Measurements from ENCODE around the gene MRPS2.
"Not testable (repeated sequence)": the region's sequence is repeated elsewhere in the genome, so short reads cannot be mapped to it uniquely, and the experiment has no call there.

Gene MRPS2

DNA sequence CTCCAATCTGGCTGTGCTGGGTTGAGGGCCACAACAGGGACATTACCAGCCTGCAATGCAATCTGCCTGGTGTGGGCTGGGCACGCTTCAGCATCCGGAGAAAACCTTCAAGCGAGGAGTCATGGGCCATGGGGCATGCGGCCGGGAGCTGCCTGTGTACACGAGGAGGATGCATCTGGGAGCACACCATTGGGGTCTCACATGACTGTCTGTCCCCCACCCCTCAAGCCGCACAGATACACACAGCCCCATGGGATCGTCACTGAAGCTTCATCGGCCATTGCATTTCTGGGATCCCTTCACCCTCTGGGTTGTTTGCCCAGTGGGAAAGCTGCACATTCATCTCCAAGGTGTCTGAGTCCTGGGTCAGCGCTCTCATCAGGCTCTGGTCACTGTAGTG lies 30.6 kb downstream of the MRPS2 start:
- DNase-seq (ENCODE audit: low spot score), result no peak

GRCh38 chr9:135533113-135533512 lies 32.6 kb downstream of the MRPS2 start:
- DNase-seq (ENCODE audit: low spot score), result no peak

GRCh38 chr9:135533674-135534073 lies 33.2 kb downstream of the MRPS2 start:
- DNase-seq (ENCODE audit: low spot score), result no peak

- DNase-seq (ENCODE audit: low spot score), result not testable (repeated sequence)
Observed at GRCh38 chr9:135534192-135534711, 33.8 kb downstream of the MRPS2 start.

- DNase-seq (ENCODE audit: low spot score), result not testable (repeated sequence)
Observed at GRCh38 chr9:135534826-135535225, 34.3 kb downstream of the MRPS2 start.

- not testable (repeated sequence) for DNase-seq (ENCODE audit: low spot score)
Observed at GRCh38 chr9:135535631-135536030, 35.1 kb downstream of the MRPS2 start.

- DNase-seq (ENCODE audit: low spot score), result no peak
Observed at GRCh38 chr9:135536216-135536615, 35.7 kb downstream of the MRPS2 start.

- DNase-seq (ENCODE audit: low spot score), result not testable (repeated sequence)
Observed at GRCh38 chr9:135543262-135543894, 42.9 kb downstream of the MRPS2 start.

GRCh38 chr9:135544981-135545635 lies 44.6 kb downstream of the MRPS2 start:
- no peak for DNase-seq (ENCODE audit: low spot score)

DNA sequence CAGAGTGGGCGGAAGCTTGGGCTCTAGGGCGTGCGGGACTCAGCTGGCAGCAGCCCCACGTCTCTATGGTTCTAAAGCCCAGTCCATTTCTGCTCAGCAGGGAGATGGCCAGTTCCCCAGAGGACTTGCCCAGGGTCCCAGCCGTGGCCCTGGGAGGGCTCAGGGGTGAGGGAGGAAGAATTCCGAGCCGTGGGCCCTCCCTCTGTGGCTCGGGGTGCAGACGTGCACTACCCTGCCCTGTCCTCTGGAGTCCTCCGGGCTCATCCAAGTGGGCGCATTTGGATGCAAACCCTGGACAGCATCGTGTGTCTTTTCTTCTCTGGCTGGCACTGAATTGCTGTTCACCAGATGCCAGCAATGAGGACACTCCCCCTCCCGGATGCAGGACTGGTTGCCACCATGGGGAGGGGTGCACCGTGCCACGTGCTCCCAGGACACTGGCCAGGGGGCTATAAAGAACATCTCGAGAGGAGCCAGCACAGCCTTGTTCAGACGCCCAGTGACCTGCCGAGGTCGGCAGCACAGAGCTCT lies 45.2 kb downstream of the MRPS2 start, which contains the start of gene OBP2A:
Gene OBP2A, plus strand, starts transcription at position 481 of the 531 bp plus-strand sequence. CDS start 55 bp downstream, outside the sequence.
- not testable (repeated sequence) for DNase-seq (ENCODE audit: low spot score)

DNA sequence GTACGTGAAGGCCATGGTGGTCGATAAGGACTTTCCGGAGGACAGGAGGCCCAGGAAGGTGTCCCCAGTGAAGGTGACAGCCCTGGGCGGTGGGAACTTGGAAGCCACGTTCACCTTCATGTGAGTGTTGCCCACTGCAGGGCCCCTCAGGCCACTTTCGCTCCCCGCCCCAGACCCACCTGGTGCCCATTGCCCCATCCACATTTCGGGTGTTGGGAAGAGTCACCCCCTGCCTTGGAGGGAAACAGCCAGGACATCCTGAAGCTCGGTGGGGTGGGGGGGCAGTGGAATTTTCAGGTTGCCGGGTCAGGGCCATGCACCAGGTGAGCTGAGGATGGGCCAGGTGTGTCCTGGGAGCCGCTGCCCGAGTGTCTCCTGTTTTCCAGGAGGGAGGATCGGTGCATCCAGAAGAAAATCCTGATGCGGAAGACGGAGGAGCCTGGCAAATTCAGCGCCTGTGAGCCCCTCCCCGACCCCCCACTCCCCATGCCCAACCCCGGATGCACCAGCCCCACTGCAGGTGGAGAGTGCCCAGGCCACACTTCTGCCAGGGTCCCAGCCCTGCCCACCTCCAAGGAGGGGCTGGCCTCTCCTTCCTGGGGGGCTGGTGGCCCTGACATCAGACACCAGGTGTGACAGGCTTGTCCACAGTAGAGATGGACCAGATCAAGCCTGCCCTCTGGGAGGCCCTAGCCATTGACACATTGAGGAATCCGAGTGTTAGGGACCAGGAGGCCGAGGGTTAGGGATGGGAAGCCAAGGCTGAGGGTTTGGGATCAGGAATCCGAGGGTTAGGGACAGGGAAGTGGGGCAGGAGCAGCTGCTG lies 46.5 kb downstream of the MRPS2 start:
- DNase-seq (ENCODE audit: low spot score), result not testable (repeated sequence)

GRCh38 chr9:135547756-135548736 lies 47.6 kb downstream of the MRPS2 start:
- no peak for DNase-seq (ENCODE audit: low spot score)

DNA sequence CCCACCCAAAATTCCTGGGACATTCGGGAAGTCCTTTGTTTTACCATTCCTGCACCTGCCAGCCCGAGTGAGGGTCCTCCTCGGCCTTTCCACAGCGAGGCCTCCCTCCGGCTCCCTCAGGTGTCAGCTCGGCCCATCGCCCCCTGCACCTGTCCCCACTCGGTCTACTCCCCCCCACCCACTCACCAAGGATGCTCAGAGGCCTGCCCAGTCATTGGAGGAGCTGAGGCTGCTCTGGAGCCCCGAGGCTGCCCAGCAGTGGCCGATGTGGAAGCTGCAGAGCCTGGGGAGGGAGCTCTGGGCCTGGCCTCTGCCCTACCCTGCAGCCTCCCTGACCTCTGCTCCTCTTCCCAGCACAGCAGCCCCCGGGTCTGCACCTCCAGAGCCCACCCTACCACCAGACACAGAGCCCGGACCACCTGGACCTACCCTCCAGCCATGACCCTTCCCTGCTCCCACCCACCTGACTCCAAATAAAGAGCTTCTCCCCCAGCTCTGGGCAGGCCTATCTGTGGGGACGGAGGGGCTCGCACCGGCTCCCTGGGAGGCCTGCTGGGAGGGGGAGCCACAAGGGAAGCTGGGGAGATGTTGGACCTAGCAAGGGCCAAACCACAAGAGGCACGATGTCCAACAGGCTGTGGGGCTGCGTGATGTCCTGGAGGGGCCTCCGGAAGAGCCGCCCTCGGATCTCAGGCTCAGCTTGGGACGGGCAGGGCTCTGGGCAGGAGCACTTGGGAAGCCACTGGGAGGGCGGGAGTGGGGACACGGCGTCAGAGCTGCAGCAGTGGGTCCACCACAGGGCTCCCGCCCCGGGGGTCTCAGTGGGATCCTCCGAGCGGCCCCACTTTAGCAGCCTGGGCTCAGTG lies 49.2 kb downstream of the MRPS2 start:
- not testable (repeated sequence) for DNase-seq (ENCODE audit: low spot score)

GRCh38 chr9:135550344-135550918 lies 49.9 kb downstream of the MRPS2 start:
- DNase-seq (ENCODE audit: low spot score), result no peak

GRCh38 chr9:135551031-135551430 lies 50.5 kb downstream of the MRPS2 start:
- DNase-seq (ENCODE audit: low spot score), result no peak

DNA sequence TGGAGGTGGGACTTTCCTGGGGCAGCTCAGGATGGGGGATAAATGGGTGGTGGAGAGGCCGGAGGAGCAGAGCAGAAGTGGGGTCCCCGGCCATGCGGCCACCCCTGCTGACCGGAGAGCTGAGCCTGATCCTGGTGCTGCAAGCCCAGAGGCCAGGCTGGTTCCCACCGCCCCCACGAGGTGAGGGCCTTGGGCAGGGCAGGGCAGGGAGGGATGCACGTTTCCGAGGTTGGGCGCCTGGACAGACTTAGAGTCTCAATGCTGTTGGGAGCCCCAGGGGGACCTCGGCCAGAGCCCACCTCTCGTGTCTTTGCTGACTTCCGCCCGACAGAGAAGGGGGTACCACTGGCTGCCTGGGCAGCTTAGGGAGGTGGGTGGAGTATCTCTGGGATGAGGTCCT lies 51.0 kb downstream of the MRPS2 start:
- DNase-seq (ENCODE audit: low spot score), result no peak

- no peak for DNase-seq (ENCODE audit: low spot score)
Observed at GRCh38 chr9:135552021-135552697, 51.7 kb downstream of the MRPS2 start.

- no peak for DNase-seq (ENCODE audit: low spot score)
Observed at GRCh38 chr9:135552698-135553171, 52.3 kb downstream of the MRPS2 start.

All from Ammon's horn (tissue), 1 donor.